ENCODE results near the gene GPR83.
"Not testable (repeated sequence)": the region's sequence is repeated elsewhere in the genome, so short reads cannot be mapped to it uniquely, and the experiment has no call there.

The GPR83 gene

GRCh38 chr11:94350850-94351563 lies 50.2 kb downstream of the GPR83 start:
- DNase-seq: not testable (repeated sequence)

- not testable (repeated sequence) for DNase-seq
Measured at GRCh38 chr11:94346311-94346710, 54.9 kb downstream of the GPR83 start.

- no peak for DNase-seq
Measured at GRCh38 chr11:94343495-94343894, 57.7 kb downstream of the GPR83 start.

GRCh38 chr11:94342250-94342649 lies 59.0 kb downstream of the GPR83 start:
- DNase-seq: no peak

GRCh38 chr11:94338651-94339050 lies 62.6 kb downstream of the GPR83 start:
- DNase-seq: no peak

- DNase-seq: no peak
Measured at GRCh38 chr11:94336033-94336432, 65.2 kb downstream of the GPR83 start.

- DNase-seq: no peak
Measured at GRCh38 chr11:94332814-94333213, 68.4 kb downstream of the GPR83 start.

GRCh38 chr11:94330789-94331188 lies 70.4 kb downstream of the GPR83 start:
- DNase-seq: no peak

GRCh38 chr11:94329501-94329900 lies 71.7 kb downstream of the GPR83 start:
- no peak for DNase-seq

- no peak for DNase-seq
Measured at GRCh38 chr11:94328587-94329080, 72.6 kb downstream of the GPR83 start.

All from NCI-H446 (cell line).